ENCODE results near the gene LUM. TPM values are rescaled to one million over a fixed set of nuclear protein-coding genes. Genes with fewer than 3 reads are reported as not detected.

The LUM gene
- total and polyA plus RNA-seq, 2 donors (not counting 1 experiment from before 2014, with no cell fraction given), result 217 to 577 TPM

GRCh38 chr12:91105807-91106206 is 5.5 kb downstream of the LUM start:
- H3K36me3 ChIP-seq (ENCODE audit: control insufficient read depth, insufficient read depth, low read length), result no peaks in the 10 kb centered on the region

GRCh38 chr12:91104812-91105466 is 6.4 kb downstream of the LUM start:
- no peak overlapping the region for H2AFZ ChIP-seq (ENCODE audit: low read length)
- H3K4me1 ChIP-seq (ENCODE audit: control insufficient read depth, extremely low read depth, insufficient read depth, low read length), result peaks cover 3% of the 10 kb centered on the region
- H3K36me3 ChIP-seq (ENCODE audit: control insufficient read depth, insufficient read depth, low read length), result no peaks in the 10 kb centered on the region
- no peak overlapping the region for H3K4me3 ChIP-seq (replicated peaks in 1 of 4; ENCODE audit: control extremely low read depth in 1 of 4, insufficient read depth in 1 of 4, low read depth in 3 of 4, low read length in 4 of 4)
- H4K20me1 ChIP-seq (ENCODE audit: control insufficient read depth, extremely low read depth, insufficient read depth, low read length), result no peaks in the 10 kb centered on the region
- TF ChIP-seq CTCF (conservative IDR thresholded peaks at IDR 0.05 in 1 of 2, IDR thresholded peaks at IDR 0.05 in 1 of 2; ENCODE audit: low read depth in 1 of 2, low read length in 2 of 2) (no peak), EZH2 (IDR thresholded peaks at IDR 0.05; ENCODE audit: low read length, missing control alignments) (no peak)
- no peak overlapping the region for H3K9ac ChIP-seq (ENCODE audit: insufficient read depth, low read length)
- H3K79me2 ChIP-seq (ENCODE audit: control insufficient read depth, insufficient read depth, low read length), result no peaks in the 10 kb centered on the region
- H3K27ac ChIP-seq (ENCODE audit: insufficient read depth, low read length), result no peak overlapping the region
- H3K27me3 ChIP-seq (ENCODE audit: control insufficient read depth, insufficient read depth, low read length), result no peaks in the 10 kb centered on the region
- DNase-seq (ENCODE audit: low read depth in 2 of 2), result no peak
- no peaks in the 10 kb centered on the region for H3K9me3 ChIP-seq (ENCODE audit: control insufficient read depth, insufficient read depth, low read depth, low read length)
- H3K4me2 ChIP-seq (ENCODE audit: extremely low read depth, insufficient read depth, low read length), result no peak overlapping the region

More at GRCh38 chr12:91105807-91106206, 5.5 kb downstream of the LUM start:
- H2AFZ ChIP-seq (ENCODE audit: low read length), result no peak overlapping the region
- H3K9ac ChIP-seq (ENCODE audit: insufficient read depth, low read length), result no peak overlapping the region
- TF ChIP-seq EZH2 (IDR thresholded peaks at IDR 0.05; ENCODE audit: low read length, missing control alignments), result no peak
- no peak for TF ChIP-seq CTCF (conservative IDR thresholded peaks at IDR 0.05 in 1 of 2, IDR thresholded peaks at IDR 0.05 in 1 of 2; ENCODE audit: low read depth in 1 of 2, low read length in 2 of 2)
- DNase-seq (ENCODE audit: low read depth in 2 of 2), result peak in 1 of 2 donors; percentile 28
- peak overlapping the region in 1 of 4 experiments; percentile 2 for H3K4me3 ChIP-seq (replicated peaks in 1 of 4; ENCODE audit: control extremely low read depth in 1 of 4, insufficient read depth in 1 of 4, low read depth in 3 of 4, low read length in 4 of 4)
- no peak overlapping the region for H3K4me2 ChIP-seq (ENCODE audit: extremely low read depth, insufficient read depth, low read length)
- H3K9me3 ChIP-seq (ENCODE audit: control insufficient read depth, insufficient read depth, low read depth, low read length), result no peaks in the 10 kb centered on the region
- no peaks in the 10 kb centered on the region for H4K20me1 ChIP-seq (ENCODE audit: control insufficient read depth, extremely low read depth, insufficient read depth, low read length)
- H3K27ac ChIP-seq (ENCODE audit: insufficient read depth, low read length), result no peak overlapping the region
- no peaks in the 10 kb centered on the region for H3K27me3 ChIP-seq (ENCODE audit: control insufficient read depth, insufficient read depth, low read length)
- no peaks in the 10 kb centered on the region for H3K79me2 ChIP-seq (ENCODE audit: control insufficient read depth, insufficient read depth, low read length)
- peaks cover 3% of the 10 kb centered on the region for H3K4me1 ChIP-seq (ENCODE audit: control insufficient read depth, extremely low read depth, insufficient read depth, low read length)

- no peaks in the 10 kb centered on the region for H3K36me3 ChIP-seq (ENCODE audit: control insufficient read depth, insufficient read depth, low read length)
- H4K20me1 ChIP-seq (ENCODE audit: control insufficient read depth, extremely low read depth, insufficient read depth, low read length), result no peaks in the 10 kb centered on the region
- TF ChIP-seq CTCF (conservative IDR thresholded peaks at IDR 0.05 in 1 of 2, IDR thresholded peaks at IDR 0.05 in 1 of 2; ENCODE audit: low read depth in 1 of 2, low read length in 2 of 2) (no peak), EZH2 (IDR thresholded peaks at IDR 0.05; ENCODE audit: low read length, missing control alignments) (no peak)
- no peak overlapping the region for H3K9ac ChIP-seq (ENCODE audit: insufficient read depth, low read length)
- no peak overlapping the region for H2AFZ ChIP-seq (ENCODE audit: low read length)
- no peak overlapping the region for H3K4me3 ChIP-seq (replicated peaks in 1 of 4; ENCODE audit: control extremely low read depth in 1 of 4, insufficient read depth in 1 of 4, low read depth in 3 of 4, low read length in 4 of 4)
- no peak overlapping the region for H3K27ac ChIP-seq (ENCODE audit: insufficient read depth, low read length)
- H3K27me3 ChIP-seq (ENCODE audit: control insufficient read depth, insufficient read depth, low read length), result no peaks in the 10 kb centered on the region
- DNase-seq (ENCODE audit: low read depth in 2 of 2), result no peak
- no peaks in the 10 kb centered on the region for H3K79me2 ChIP-seq (ENCODE audit: control insufficient read depth, insufficient read depth, low read length)
- H3K4me2 ChIP-seq (ENCODE audit: extremely low read depth, insufficient read depth, low read length), result no peak overlapping the region
- H3K9me3 ChIP-seq (ENCODE audit: control insufficient read depth, insufficient read depth, low read depth, low read length), result no peaks in the 10 kb centered on the region
- no peaks in the 10 kb centered on the region for H3K4me1 ChIP-seq (ENCODE audit: control insufficient read depth, extremely low read depth, insufficient read depth, low read length)
Measured at GRCh38 chr12:91103624-91104023, 7.7 kb downstream of the LUM start.

Measured in fibroblast of lung (primary cell).